HepG2 (cell line): ENCODE data around the gene SAMD10. TPM values are rescaled to one million over a fixed set of nuclear protein-coding genes. Genes with fewer than 3 reads are reported as not detected.

ENCODE experiments used
- HBP1 ChIP-seq: IDR thresholded peaks from 2 replicates; pipeline ENCODE4 v1.6.1; 2016; ENCODE audit warnings: low read depth, control low read depth
- HDAC6 ChIP-seq: fragments of 200-600 bp; sonication (generic); IDR thresholded peaks from 2 replicates; pipeline ENCODE4 v1.7.0; 2017; ENCODE audit warnings: mild to moderate bottlenecking, antibody characterized with exemption, low read length, low read depth
- HHEX ChIP-seq: IDR thresholded peaks from 2 replicates; pipeline ENCODE4 v1.6.1; 2016; ENCODE audit warnings: control low read depth
- IRF9 ChIP-seq: sonication (generic); formaldehyde crosslinking; IDR thresholded peaks from 2 replicates; pipeline ENCODE4 v1.8.0; 2022; ENCODE audit warnings: missing genetic modification reagents, mild to moderate bottlenecking, borderline replicate concordance
- MAFK ChIP-seq, 2 experiments: IDR thresholded peaks in 1 of 2; conservative IDR thresholded peaks in 1 of 2; 2 replicates each; pipeline ENCODE4 v1.6.1; 2011; ENCODE audit warnings: improper control_type of control experiment in 2 of 2, low read length in 2 of 2
- MED8 ChIP-seq: sonication (generic); formaldehyde crosslinking; IDR thresholded peaks from 2 replicates; pipeline ENCODE4 v1.8.1; 2023; ENCODE audit warnings: mild to moderate bottlenecking, missing genetic modification reagents; ENCODE audit not compliant: insufficient replicate concordance
- NFYB ChIP-seq: sonication (generic); formaldehyde crosslinking; IDR thresholded peaks from 2 replicates; pipeline ENCODE4 v1.4.0; 2020; ENCODE audit warnings: missing genetic modification reagents
- TAF15 ChIP-seq: fragments of 200-400 bp; formaldehyde crosslinking; IDR thresholded peaks from one replicate; pipeline ENCODE4 v1.6.1; 2018; ENCODE audit warnings: mild to moderate bottlenecking, low read depth, low read length; ENCODE audit not compliant: poor library complexity, severe bottlenecking
- YEATS4 ChIP-seq: sonication (generic); formaldehyde crosslinking; IDR thresholded peaks from 2 replicates; pipeline ENCODE4 v1.4.0; 2020; ENCODE audit warnings: missing genetic modification reagents, borderline replicate concordance
- ZNF546 ChIP-seq: sonication (generic); formaldehyde crosslinking; conservative IDR thresholded peaks from 2 replicates; pipeline ENCODE4 v1.8.1; 2023; ENCODE audit warnings: mild to moderate bottlenecking, missing genetic modification reagents
- ZNF577 ChIP-seq: sonication (generic); formaldehyde crosslinking; IDR thresholded peaks from 2 replicates; pipeline ENCODE4 v1.4.0; 2020; ENCODE audit warnings: mild to moderate bottlenecking, low read depth, missing genetic modification reagents, borderline replicate concordance
- ZNF605 ChIP-seq: sonication (generic); formaldehyde crosslinking; IDR thresholded peaks from 2 replicates; pipeline ENCODE4 v1.8.0; 2022; ENCODE audit warnings: mild to moderate bottlenecking, missing genetic modification reagents
- ZNF670 ChIP-seq: sonication (generic); formaldehyde crosslinking; IDR thresholded peaks from 2 replicates; pipeline ENCODE4 v1.8.0; 2022; ENCODE audit warnings: mild to moderate bottlenecking, missing genetic modification reagents, borderline replicate concordance
- polyA plus RNA-seq, 8 experiments: library from polyadenylated mRNA; depleted of rRNA in 3 of 8; stranded (reverse) in 7 of 8; unstranded in 1 of 8; fragments of >200 nt; fragmentation: Illumina TruSeq in 4 of 8; extraction: Trizol in 4 of 8; gene quantifications; 2 replicates each; pipeline versions ENCODE4 v1.2.1 to v1.2.3, GENCODE V29; 2011 to 2016; ENCODE audit warnings: low read depth in 4 of 8, missing spikeins in 1 of 8, mixed read lengths in 1 of 8; ENCODE audit not compliant: insufficient read depth in 1 of 8
- total RNA-seq, 5 experiments: library from RNA; depleted of rRNA; stranded (reverse); fragments of >200 nt; fragmentation: Illumina TruSeq; extraction: Trizol; gene quantifications; 2 replicates each; pipeline ENCODE4 v1.2.3, GENCODE V29; 2016; ENCODE audit warnings: low read depth in 1 of 5
- TF ChIP-seq, protein P1 (sequence below), 2 experiments: IDR thresholded peaks; 2 replicates each; pipeline ENCODE4 v1.6.1; 2011 to 2012; ENCODE audit warnings: low read length in 2 of 2, borderline replicate concordance in 1 of 2, low read depth in 1 of 2, mild to moderate bottlenecking in 1 of 2, moderate library complexity in 1 of 2
- TF ChIP-seq, protein P2 (sequence below): IDR thresholded peaks from 2 replicates; pipeline ENCODE4 v1.6.1; 2012; ENCODE audit warnings: low read length, improper control_type of control experiment

SAMD10 gene
- total and polyA plus RNA-seq, 2 of the 13 experiments (the other 11 are each of a cell fraction or from before 2014, with no cell fraction given), result 6.1 to 11.0 TPM

DNA sequence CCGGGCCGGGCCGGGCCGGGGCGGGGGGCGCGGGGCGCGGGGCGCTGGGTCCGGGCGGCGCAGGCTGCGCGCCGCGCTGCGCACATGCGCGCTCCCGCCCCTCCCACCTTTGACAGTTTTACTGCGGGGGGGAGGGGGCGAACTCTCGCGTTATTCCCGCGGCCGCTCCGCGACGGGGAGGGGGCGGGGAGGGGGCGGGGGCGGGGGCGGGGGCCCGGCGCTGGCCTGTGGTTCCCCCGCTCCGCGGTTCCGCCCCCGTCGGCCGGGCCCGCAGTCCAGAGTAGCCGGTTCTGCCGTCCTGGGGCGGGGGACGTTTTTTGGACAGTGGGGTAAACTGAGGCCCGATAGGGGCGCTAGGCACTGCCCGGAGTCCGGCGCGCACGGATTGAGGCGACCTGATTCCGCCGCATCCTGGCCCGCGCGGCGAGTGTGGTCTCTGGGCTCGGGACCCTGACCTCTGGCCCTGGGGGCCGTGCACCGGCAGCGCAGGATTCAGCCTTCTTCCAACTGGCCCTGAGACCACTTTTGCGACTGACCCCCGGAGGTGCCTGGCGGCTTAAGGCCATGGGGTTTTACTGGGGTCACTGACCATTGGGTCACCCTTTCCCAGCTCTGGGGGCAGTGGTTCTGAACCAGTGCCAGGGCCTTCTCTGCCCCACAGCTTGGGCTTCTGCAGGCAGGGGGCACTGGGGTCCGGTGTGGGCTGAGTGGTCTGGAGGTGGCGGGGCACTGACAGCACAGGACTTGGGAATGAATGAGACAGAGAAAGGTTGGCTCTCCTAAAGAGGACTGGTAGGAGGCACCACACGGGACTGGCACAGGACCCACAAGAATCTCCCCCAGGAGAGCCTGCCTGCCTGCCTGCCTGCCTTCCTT, 9.4 kb downstream of the SAMD10 start, which contains the start of gene ZNF512B (continued):
- TF ChIP-seq, protein P1, sequence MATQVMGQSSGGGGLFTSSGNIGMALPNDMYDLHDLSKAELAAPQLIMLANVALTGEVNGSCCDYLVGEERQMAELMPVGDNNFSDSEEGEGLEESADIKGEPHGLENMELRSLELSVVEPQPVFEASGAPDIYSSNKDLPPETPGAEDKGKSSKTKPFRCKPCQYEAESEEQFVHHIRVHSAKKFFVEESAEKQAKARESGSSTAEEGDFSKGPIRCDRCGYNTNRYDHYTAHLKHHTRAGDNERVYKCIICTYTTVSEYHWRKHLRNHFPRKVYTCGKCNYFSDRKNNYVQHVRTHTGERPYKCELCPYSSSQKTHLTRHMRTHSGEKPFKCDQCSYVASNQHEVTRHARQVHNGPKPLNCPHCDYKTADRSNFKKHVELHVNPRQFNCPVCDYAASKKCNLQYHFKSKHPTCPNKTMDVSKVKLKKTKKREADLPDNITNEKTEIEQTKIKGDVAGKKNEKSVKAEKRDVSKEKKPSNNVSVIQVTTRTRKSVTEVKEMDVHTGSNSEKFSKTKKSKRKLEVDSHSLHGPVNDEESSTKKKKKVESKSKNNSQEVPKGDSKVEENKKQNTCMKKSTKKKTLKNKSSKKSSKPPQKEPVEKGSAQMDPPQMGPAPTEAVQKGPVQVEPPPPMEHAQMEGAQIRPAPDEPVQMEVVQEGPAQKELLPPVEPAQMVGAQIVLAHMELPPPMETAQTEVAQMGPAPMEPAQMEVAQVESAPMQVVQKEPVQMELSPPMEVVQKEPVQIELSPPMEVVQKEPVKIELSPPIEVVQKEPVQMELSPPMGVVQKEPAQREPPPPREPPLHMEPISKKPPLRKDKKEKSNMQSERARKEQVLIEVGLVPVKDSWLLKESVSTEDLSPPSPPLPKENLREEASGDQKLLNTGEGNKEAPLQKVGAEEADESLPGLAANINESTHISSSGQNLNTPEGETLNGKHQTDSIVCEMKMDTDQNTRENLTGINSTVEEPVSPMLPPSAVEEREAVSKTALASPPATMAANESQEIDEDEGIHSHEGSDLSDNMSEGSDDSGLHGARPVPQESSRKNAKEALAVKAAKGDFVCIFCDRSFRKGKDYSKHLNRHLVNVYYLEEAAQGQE (IDR thresholded peaks at IDR 0.05; ENCODE audit: borderline replicate concordance in 1 of 2, low read depth in 1 of 2, low read length in 2 of 2), result no peak
- TF ChIP-seq IRF9 (CRISPR knock-in tag) (0 out of 2 replicates have a peak, but pooled peaks have one; percentile 41), MAFK (conservative IDR thresholded peaks at IDR 0.05 in 1 of 2, IDR thresholded peaks at IDR 0.05 in 1 of 2; ENCODE audit: low read length in 2 of 2) (no peak), NFYB (CRISPR knock-in tag) (peak; percentile 14; the same call in 1 of the 2 replicates), ZNF546 (CRISPR knock-in tag) (no peak), MED8 (CRISPR knock-in tag) (no peak), ZNF577 (CRISPR knock-in tag) (no peak), HBP1 (CRISPR knock-in tag) (no peak; the same call in 1 of the 2 replicates), HHEX (CRISPR knock-in tag) (no peak), ZNF670 (CRISPR knock-in tag) (no peak; the same call in 1 of the 2 replicates), TAF15 (peak; percentile 87), YEATS4 (CRISPR knock-in tag) (peak; percentile 29; the same call in 1 of the 2 replicates), ZNF605 (CRISPR knock-in tag) (no peak), HDAC6 (no peak)
- TF ChIP-seq, protein P2, sequence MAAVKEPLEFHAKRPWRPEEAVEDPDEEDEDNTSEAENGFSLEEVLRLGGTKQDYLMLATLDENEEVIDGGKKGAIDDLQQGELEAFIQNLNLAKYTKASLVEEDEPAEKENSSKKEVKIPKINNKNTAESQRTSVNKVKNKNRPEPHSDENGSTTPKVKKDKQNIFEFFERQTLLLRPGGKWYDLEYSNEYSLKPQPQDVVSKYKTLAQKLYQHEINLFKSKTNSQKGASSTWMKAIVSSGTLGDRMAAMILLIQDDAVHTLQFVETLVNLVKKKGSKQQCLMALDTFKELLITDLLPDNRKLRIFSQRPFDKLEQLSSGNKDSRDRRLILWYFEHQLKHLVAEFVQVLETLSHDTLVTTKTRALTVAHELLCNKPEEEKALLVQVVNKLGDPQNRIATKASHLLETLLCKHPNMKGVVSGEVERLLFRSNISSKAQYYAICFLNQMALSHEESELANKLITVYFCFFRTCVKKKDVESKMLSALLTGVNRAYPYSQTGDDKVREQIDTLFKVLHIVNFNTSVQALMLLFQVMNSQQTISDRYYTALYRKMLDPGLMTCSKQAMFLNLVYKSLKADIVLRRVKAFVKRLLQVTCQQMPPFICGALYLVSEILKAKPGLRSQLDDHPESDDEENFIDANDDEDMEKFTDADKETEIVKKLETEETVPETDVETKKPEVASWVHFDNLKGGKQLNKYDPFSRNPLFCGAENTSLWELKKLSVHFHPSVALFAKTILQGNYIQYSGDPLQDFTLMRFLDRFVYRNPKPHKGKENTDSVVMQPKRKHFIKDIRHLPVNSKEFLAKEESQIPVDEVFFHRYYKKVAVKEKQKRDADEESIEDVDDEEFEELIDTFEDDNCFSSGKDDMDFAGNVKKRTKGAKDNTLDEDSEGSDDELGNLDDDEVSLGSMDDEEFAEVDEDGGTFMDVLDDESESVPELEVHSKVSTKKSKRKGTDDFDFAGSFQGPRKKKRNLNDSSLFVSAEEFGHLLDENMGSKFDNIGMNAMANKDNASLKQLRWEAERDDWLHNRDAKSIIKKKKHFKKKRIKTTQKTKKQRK, result no peak
